ENCODE results near the gene SLC41A2.

SLC41A2 gene

DNA sequence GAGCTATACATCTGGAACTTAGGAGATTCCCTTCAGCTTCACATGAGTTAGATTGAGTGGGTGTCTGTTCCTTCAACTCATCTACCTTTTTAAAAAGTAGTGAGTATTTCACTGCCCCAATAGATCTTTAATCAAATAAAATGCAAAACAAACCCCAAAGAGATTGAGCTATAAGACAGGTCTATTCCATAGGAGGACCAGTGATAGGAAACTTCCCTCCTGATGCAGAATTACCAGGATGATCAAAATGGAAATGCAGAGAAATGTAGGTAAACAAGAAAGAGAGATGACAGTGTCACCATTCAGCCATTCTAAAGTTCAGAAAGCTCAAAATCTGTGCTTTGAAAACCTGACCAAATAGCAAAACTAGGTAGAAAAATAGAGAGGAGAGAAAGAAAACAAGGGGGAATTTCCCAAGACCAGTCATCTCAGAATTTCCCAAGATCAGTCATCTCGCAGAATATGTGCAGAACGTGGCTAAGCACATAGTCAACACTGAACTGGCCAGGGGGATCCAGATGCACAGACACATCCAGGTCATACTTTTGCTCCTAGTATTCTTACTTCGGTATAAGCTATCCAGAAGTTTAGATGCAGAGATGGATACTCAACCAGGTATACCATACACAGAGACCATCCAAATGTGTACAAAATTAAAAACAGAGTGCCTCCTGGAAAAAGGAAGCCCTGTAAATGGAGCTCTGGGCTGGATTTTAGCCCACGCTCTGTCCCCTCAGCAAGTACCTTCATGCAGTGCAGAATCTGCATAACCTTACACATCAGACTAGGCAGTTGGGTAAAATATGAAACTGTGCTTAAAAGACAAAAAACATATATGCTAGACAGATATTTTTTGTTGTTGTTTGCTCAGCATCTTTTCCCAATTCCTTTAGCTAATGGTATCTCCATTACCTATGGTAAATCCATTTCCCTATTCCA lies 27.4 kb downstream of the SLC41A2 start:
- DNase-seq (ENCODE audit: low read depth), result no peak

DNA sequence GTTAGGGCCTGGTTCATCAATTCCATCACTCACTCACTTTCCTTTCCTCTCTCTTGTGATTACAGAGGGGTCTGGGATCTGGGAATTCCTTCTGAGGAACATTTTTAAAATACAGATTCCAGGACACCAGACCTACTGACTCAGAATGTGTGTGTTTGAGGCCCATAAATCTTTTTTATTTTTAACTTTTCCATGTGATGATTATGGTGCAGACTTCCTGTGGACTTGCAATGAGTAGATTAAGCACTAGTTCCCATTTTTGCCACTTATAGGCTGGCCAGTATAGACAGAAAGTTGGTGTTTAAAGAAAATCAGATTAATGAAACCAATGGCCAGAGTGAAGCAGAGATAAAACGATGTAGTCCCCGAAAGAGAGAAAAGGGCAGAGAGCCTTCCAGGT lies 28.1 kb downstream of the SLC41A2 start:
- no peak for DNase-seq (ENCODE audit: low read depth)

DNA sequence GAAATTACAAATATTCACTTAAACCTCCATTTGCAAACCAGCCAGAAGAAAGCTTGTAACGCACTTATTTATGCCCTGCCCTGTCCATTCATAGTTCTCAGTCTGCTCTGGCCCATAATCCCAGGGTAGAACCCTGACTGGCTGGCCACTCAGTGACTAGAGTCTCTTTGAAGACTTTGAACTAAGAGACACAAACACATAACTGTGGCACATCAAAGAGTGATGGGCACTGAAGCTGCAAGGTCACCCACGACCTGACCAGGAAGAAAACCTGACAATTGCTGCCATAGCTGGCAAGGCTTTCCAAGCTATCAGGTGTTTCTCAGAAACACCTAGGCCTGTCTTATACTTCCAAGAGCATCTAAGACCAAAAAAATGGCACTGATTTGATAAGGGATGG lies 28.7 kb downstream of the SLC41A2 start:
- no peak for DNase-seq (ENCODE audit: low read depth)

DNA sequence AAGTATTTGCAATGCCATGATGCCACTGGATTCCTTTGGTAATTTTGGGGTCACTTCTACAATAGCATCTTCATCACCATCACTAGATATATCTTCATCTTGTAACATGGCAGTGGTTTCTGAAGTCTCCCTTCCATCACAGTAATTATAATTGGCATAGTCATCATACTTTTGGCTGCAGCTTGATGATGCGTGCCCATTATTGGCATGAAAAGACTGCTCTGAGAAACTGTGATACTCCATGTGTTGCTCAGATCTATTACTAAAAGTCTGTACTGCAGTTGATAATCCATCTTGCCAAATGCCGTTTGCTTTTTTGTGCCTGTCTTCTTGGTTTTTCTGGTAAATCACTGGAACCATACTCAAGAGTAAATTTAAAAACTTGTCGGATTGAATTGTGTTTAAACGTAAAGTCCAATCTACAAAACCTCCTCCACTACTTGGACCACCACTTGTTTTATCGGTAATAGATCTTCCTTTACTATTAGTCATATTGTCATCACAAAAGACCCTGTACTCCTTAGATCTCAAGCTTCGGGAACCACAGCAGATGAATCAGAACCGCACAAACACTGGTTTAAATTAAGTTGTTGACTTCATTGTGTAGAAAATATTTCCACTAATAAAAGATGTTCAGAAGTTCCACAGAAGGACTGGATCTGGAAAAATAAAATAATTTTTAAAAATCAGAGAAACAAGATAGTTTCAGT lies 29.9 kb downstream of the SLC41A2 start:
- no peak for DNase-seq (ENCODE audit: low read depth)

DNA sequence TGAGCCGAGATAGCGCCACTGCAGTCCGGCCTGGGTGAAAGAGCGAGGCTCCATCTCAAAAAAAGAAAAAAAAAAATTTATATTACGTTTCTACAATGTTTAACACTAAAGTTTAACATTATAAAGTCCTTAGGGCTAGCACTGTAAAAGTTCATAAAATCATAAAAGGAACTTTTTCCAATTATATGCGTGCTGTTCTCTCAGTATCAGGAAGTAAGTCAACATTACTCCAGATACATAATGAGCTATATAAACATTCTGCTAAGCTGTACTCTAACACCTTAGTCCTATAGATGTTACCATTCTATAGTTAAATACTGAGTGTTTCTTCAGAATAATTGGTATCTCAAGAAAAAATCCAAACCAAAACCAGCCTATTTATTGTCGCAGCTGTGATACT lies 32.6 kb downstream of the SLC41A2 start:
- DNase-seq (ENCODE audit: low read depth), result no peak

DNA sequence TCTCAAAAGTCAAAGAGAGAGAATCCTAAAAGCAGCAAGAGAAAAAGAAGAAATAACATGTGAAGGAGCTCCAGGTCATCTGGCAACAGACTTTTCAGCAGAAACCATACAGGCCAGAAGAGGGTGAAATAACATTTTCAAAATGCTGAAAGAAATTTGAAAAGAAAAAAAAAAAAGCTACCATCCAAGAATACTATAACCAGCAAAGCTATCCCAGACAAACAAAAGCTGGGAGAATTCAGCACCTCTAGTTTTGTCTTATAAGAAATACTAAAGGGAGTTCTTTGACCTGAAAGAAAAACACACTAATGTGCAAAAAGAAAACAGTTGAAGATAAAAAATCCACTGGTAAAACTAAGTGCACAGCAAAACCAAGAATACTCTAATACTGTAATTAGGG lies 36.8 kb downstream of the SLC41A2 start:
- DNase-seq (ENCODE audit: low read depth), result no peak

DNA sequence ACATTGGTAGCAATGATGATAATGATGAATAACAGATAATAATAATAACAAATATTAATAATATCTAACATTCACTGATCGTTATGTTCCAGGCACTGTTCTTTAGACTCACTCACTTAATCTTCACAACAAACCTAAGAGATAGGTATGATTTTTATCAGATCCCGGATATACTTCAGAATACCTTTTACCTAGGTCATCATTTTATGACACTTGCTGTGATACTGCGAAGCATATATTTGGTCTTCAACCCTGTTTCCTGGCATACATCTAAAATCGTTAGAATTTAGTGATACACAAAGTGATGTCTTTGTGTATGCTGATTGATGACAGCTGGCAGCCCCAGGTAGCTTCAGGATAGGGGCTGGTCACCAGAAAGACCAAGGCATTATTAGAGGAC lies 46.1 kb downstream of the SLC41A2 start:
- no peak for DNase-seq (ENCODE audit: low read depth)

DNA sequence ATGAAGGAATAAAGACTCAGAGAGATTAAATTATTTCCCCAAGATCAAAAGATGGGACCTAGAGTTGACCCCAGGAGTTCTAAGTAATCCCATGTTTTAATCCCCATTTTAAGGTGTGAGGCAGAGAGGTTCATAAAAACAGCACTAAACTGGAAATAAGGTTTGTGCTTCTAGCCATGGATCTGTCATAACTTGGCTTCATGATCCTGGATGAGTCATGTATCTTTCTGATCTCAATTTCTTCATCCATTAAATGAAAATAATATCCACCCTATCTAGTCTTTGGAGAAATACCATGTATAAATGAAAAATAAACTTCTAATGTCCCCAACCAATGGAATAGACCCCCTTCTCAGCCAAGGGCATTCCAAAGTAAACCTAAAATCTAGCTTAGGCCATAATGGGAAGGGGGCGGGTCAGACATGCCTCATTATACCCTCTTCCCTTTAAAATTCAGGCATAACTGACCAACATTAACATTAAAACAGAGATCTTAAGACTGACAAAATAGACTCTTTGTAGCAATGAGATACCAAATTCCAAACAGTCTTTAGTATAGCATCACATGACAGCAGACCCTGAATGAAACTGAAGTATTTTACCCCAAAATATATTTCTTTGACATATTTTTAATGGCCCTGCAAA lies 47.8 kb downstream of the SLC41A2 start:
- peak; percentile 8 for DNase-seq (ENCODE audit: low read depth)

DNA sequence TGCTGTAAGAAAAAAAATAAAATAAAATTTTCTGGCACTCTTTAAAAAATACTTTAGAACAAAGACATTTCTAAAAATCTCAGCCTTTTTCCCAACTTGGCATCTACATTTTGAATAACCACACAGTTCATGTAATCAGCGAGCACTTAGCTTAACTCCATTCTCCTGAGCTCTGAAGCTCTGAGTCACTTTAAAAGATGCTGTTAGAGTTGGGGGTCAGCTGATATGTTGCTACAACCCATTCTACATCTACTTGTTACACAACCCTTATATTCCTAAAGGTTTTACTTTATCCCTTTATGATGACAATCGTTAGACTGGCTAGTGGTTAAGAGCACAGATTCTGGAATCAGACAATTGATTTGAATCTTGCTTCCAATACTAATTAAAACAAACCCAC lies 48.3 kb downstream of the SLC41A2 start:
- peak; percentile 6 for DNase-seq (ENCODE audit: low read depth)

All from fibroblast of gingiva (primary cell).